Suppressor macrophage (primary cell): ENCODE data around the gene RTKN.
"Not testable (repeated sequence)": the region's sequence is repeated elsewhere in the genome, so short reads cannot be mapped to it uniquely, and the experiment has no call there.

Experiments used
- DNase-seq, 4 experiments: peaks; one replicate each; pipeline ENCODE4 v3.0.0-alpha.2; 2020 to 2022

The RTKN gene

DNA sequence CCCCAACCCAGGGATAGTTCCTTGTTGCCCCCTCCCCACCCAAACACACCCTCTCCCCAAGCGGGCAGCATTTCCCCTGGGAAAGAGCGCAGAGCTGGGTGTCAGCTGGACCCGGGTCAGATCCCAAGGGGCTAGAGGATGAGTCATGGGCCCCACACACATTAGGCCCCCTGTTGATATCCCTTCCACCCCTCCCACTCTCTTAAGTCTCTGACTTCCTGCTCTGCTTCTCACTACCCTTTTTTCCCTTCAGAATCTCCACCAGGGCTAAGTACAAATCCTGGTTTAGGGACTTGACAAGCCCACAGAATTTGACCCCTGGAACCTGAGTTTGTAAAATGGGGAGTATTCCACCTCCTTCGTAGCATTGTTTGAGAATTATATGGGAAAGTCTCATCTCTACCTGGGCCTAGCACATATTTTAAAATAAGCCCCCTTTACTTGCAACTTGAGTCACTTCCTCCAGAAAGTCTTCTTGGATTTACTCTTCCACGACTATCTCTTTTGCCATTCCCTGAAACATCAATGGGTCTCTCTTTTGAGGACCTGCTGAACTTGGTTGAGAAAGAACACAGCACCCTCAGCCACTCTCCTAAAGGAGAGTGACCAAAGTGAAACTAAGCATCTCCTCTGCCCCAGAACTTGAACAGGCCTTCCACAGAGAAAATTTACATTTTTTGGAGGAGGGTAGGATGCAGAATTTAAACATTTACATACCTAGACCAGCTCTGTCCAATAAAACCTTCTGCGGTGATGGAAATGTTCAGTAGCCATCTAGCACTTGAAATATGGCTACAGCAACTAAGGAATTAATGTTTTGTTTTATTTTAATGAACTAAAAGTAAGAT lies 4.7 kb downstream of the RTKN start:
- DNase-seq = peak; percentile 26 to 51 (median 38)

DNA sequence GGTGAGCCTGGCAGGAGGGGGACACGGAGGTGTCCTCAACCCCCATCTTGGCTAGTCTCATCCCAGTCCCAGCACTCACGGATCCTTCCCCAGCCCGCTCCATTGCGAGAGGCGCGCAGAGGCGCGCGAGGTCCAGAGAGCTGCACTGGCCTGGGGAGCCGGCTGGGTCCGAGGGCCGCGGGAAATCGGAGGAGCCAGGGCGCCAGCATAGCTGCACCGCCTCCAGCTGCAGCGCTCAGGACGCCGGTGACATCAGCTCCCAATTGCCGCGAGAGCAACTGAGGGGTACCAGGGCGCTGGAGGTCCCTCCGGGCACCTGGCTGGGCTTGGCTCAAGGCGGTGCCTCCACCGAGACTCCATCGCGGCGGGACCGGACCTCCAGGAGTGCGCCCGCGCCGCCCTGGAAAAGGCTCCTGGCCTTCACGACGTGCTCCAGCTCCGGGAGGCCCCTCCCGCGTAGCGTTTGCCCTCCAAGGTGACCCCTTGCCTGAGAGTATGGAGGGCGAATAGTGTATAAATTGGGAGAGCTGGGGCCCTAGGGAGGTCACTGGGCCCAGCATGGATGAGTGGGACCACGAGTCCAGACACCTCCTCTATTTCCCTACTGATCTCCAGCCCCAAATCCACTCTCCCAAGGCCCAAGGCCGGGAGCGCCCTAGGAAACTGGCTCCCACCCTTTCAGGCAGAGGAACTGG lies 5.5 kb downstream of the RTKN start:
- DNase-seq = no peak

DNA sequence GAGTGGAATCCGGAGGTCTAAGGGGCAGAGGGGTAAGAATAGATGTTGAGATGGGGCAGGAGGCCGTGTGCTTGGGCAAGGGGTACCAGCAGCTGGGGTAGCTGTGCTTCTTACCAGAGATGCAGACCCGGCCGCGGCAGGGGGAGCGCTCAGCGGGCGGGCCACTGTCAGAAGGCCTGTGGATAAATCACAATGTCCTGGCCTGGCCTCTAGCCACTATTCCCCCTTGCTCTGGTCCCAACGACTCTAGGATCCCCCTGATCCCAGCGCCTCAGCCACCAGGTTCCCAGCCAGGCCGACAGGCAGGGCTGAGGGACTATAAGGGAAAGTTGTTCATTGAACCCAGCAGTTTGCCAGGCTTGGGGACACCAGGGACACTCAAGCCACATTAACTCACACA lies 11.2 kb downstream of the RTKN start:
- DNase-seq = no peak

DNA sequence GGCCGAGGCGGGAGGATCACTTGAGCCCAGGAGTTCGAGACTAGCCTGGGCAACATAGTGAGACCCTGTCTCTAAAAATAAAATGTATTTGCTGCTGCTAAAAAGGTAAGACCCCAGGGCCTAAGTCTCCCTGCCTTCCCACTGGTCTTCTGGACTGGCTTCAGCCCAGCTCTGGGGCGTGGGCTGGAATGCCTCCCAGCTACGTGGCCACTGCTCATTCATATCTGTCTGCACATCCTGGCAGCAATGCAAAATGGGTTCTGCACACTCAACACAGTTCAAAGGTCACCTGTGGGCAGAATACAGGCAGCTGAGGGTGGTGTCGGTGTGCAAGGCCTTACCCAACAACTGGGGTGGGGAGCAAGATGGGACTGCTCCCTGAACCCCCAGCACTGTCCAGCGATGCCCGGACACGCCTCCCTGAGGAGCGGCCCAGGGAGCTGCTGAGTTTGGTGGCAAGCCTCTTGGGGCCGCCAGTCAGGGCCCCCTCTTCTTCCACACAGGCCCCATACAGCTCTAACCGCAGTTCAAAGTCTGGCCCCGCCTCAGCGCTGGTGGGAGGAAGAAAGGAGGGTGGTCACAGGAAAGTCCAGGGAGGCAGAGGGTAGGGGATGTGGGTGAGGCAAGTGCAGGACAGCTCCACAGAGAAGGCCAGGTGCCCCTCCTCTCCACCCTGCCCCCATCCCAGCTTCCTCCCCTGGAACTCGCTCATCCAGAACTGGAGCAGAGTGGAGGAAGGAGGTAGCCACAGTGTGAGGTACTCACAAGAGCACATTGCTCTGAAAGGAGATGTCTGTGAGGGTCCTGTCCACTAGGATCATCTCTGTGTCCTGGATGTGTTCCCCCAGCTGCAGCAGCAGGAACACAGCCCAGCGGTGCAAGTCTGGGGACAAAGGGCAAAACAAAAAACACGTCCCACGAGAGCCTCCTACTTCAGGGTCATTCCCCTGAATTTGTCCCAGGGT lies 12.0 kb downstream of the RTKN start:
- no peak for DNase-seq

DNA sequence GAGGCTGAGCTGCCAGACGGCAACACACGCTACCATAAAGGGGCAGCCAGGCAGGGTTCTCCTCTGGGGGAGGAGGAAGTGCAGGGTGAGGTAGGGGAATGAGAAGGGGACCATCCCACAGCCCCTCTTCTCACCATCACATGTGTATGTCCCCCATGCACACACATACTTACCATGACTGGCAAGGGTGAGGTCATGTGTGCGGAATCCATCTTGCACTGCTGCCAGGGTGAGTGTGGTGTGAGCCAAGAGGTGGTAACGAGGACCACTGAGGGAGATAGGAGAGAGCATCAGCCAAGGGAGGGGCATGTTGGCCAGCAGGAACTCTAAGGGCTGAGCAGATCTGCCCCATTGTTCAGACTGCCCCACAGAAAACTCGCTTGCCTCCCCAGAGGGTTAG lies 13.1 kb downstream of the RTKN start:
- no peak for DNase-seq

DNA sequence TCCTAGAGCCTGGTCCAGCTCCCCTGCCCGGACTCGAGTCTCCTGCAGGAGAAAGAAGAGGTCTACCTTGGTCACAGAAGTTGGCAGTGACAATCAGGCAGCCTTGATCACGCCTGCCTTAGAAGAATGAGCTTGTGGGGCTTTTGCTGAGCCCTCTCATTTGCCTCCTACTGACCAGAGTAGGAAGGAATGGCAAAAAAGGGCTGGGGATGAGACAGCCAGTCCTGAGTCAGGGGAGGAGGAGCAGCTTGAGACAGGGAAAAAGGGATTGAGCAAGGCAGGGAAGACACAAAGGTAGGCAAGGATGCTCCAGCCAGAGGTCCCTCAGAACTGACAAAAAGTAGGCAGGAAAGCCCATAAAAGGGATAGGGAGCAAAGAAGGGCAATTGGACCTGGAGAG lies 14.2 kb downstream of the RTKN start:
- no peak for DNase-seq

DNA sequence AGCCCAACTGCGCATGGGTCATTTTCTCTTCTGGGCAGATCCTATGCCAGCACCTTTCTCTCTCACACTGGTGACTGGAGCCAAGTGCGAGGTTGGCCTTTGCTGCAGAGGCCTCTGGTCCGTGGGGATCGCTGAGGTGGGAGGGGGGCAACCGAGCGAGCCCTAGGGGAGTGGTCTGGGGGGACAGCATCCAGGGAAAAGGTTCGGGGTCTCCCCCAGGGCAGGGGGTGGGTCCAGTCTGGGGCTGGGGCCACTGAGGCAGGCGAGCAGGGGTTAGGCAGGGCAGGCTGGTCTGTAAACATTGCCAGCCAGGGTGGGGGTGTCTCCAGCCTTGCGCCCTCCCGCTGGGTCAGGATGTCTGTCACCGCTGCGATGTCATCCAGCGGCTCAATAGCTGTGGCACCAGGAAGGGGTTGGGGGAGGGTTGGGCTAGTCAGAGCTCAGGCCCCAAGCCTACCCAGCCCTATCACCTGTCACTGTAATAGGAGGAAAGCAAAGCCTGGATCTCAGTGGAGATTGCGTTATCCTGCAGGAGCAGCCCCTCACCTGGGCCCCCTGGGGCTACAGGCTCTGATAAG lies 15.5 kb downstream of the RTKN start:
- no peak for DNase-seq

DNA sequence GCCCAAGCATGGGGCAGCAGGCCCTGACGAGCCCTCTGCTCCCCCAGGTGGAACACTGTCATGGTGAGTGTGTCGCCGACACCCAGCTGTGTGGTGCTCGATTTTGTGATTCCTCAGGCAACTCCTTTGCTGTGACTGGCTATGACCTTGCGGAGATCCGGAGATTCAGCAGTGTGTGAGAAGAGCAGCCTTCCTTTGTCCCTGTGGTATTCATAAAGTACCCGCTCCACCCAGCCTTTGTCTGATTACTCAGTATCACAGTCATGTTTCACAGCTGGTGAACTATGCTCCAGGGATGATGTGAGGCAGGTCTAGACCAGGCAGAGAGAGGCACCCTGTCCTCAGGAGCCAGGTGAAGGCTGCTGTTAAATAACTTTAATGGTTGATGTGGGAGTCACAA lies 16.2 kb downstream of the RTKN start:
- no peak for DNase-seq

DNA sequence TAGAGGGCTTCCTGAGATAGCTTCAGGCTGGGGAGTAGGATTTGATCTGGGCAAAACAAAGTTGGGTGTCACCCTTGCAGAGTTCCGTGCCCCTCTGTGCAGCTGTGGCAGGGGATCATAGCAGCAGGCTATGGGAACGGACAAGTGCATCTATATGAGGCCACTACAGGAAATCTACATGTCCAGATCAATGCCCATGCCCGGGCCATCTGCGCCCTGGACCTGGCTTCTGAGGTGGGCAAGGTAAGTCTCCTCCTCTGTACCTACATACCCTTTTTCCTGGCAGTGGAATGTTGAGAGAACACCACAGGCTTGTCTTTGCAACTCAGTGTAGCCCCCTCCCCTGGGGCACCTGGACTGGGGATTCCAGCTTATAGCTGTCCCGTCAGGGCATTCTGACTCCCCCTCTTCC lies 16.7 kb downstream of the RTKN start:
- no peak for DNase-seq

DNA sequence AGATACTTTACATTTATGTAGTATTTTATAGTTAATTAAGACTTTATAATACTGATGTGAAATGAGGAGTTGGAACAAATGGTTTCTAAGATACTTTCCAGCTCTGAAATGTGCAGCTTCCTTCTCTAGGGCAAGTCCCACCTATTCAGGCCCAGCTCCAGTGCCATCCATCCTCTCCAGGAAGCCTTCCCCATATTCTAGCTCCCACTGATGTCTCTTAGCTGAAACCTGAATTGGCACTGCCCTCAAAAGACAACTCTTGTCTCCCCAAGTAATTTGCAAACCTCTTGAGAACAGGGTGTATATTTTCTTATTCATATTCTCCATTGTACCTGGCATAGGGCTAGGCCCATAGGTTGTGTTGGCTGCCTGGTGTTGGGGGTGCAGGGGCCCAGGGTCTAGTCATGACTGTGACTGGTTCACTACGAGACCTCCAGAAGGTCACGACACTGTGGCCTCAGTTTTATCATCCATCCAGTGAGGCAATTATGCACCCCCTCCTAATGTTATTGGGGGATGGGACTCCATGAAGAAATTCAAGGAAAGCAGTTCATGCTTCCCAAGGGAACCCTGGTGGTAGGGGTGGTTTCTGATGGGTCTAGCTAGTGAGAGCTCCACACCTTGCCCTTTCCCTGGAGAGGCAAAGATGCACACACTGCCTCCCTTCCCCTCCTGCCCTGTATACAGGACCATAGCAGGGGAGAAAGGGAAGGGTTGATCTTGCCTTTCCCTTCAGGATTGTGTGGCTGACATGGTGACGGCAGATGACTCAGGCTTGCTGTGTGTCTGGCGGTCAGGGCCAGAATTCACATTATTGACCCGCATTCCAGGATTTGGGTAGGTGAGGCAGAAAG lies 17.4 kb downstream of the RTKN start:
- DNase-seq = no peak

DNA sequence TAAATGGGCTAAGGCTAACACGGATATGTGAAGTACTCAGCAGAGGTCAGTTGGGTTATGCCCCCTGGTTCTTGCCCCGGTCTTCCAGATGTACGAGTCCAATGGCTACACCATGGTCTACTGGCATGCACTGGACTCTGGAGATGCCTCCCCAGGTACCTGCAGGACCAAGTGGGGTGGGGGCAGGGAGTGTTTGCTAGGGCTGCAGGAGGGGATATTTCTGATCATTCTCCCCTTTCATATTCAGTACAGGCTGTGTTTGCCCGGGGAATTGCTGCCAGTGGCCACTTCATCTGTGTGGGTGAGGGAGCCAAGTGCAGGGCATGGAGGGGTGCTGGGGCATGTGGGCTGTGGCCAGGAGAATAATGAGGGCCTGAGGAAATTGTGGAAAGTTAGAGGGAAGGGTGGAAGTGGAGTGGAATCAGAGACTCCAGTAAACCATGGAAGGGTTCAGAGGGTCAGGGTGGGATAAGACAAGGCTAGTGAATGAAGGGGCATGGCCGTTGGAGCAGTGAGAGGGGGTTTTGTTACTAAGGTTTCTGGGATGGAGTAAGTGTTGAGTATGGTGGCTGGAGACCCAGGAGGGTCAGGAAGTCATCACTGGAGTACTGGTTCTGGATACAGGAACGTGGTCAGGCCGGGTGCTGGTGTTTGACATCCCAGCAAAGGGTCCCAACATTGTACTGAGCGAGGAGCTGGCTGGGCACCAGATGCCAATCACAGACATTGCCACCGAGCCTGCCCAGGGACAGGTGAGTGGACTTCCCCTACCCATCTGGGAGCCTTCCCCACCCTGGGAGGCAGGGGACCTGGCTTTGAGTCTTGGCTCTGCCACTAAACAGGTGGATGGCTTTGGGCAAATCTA lies 18.3 kb downstream of the RTKN start:
- no peak for DNase-seq

DNA sequence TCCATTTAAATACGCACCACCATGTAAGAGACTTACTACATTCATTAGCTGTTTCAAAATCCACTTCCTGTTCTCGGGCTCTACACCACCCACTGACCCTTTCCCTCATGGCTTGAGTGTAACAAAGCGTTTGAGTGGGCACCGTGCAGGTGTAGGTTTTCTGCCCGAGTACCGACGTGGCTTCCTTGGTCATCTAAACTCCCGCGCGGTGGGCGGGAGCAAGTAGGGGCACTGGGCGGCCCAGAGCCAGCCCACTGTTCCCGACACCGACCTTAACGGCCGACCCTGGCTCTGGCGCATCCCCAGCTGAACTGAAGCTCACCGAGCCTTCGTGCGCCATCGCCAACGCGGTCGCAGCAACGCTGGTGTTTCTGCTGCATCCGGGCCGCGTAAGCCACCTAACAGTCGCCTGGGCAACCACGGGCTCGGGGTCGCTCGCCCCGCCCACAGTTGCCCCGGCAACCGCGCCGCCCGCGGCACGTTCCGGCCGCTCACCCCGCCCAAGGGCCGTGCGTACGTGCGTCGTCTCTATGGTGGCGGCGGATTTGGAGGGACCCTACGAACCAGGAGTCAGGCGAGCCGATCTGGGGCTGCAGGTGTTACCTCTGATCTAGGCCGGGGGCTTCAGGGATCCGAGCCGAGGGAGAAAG lies 20.4 kb downstream of the RTKN start, which contains the start of the genes C2orf81 and WDR54:
Gene C2orf81, minus strand, starts transcription at position 399 of the 650 bp plus-strand sequence. Its CDS starts 59 bp downstream, at position 340.
Gene WDR54, plus strand, starts transcription at position 510 of the 650 bp plus-strand sequence. CDS start 424 bp downstream, outside the sequence.
- DNase-seq = peak; percentile 77 to 89 (median 84)

DNA sequence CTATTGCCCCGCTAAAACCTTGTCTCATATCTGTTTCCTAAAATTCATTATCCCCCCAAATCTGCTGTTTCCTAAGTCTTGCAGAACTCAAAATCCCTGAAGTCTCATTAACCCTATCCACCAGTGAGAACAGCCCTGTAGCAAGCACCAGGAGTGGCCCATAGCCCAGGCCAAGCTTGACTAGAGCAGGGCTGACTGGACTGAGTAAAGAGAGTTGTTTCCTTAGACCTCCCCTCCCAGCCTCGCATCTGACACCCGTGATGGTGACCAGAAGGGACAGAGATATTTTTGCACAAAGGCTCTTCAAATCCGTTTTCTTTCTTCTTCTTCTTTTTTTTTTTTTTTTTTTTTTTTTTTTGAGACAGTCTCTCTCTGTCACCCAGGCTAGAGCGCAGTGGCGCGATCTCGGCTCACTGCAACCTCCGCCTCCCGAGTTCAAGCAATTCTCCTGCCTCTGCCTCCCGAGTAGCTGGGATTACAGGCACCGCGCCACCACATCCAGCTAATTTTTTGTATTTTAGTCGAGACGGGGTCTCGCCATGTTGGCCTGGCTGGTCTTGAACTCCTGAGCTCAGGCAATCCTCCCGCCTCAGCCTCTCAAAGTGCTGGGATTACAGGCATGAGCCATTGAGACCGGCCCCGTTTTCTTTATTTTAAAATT lies 21.2 kb downstream of the RTKN start:
- DNase-seq = not testable (repeated sequence)

DNA sequence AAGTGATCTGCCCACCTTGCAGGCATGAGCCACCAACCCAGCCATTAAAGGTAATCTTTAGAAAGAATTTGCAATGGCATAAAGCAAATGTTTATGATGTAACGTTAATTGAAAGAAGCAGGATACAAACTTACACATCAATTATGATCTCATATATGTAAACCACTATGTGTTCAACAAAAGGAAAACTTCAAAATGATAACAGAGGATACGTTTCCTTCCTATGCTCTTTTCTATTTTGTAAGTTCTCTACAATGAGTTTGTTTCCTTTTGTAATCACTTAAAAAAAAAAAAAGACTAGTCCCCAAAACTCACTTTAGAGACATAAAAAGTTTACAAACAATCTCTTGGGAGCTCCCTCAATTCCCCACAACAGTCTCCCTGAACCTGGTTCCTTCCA lies 21.7 kb downstream of the RTKN start:
- DNase-seq = no peak

DNA sequence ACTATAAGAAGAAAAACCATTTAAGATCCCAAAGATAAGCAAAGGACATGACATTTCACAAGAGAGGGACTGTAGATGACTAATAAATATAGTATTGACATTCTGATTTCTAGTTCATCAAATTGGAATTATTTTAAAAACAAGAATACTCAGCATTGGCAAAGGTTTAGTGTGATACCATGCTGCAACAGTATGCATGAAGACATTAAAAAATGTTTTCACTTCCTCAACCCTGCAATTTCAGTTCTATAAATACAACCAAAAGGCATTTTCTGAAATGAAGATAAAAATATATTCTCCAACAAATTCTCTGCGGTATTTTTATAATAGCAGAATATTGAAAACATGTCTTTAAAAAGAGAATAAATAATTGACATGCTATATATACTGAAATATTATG lies 22.4 kb downstream of the RTKN start:
- DNase-seq = peak in 2 of 4 experiments; percentile 25 to 44

DNA sequence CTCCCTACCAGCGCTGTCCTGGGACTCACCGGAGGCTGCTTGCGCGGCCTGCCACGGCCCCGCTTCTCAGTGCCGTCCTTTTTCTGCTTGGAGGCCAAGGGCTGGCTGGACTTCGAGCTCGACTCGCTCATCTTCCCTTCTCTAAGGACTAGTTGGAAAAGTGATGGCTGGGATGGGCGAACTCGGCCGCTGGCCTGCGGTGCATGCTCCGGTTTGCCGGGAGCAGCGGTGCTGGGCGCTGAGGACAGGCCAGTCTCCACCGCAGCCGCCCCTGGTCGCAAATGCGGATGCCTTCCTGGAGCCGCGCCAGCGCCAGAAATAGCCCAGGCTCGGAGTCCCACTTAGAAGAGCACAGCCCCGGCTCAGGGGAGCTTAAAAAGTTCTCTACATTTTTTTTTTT lies 23.4 kb downstream of the RTKN start:
- no peak for DNase-seq

DNA sequence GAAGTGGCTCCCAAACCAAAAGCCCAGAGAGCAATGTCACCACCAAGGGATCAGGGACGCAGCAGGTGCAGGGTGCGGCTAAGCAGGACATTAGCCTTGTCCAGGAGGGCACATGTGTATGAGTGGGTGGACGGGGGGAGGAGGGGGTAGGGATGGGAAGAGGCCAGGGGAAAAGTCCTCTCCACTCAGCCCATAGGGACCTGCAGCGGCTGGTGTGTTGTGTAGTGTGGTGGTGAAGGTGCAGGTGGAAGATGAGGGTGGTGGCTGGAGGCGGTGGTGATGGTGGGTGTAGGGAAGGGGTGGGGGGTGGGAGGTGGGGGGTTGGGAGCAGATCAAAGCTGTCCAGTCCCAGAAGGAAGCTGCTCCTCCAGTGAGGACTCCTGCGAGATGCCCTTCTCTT lies 24.0 kb downstream of the RTKN start:
- DNase-seq = no peak

DNA sequence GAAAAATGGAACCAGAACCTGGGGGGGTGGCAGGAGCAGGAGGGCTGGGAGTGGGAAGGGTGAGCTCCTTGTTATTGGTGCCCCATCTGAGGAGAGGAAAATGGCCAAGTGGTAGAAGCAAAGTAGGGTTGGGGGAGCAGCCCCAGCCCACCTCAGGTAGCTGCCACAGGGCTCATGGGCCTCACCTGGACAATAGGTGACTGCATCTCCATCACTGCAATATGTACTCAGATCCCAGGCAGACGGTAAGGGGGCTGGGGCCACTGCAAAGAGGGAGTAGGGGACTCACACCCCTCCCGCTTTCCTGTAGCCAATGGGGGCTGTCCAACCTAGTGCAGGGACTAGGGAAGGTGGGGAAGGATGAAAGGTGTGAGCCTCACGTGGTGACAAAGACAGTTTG lies 24.5 kb downstream of the RTKN start:
- DNase-seq = no peak

DNA sequence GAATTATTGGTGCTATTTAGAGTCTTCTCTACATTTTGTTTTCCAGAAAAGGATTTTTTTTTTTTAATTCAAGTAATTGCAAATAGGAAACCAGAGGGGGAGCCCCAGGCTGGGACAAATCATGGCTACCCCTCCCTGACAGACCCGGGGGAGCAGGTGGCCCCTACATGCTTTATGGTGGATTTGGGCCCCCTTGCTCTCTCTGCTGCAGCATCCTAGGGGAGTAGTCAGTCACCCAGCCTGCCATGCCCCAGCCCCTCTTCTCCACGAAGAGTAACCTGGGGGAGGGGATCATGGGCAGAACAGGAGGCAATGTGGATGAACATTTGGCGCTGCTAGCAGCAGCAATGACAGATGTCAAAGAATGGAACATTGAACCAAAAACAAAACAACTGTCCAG lies 25.0 kb downstream of the RTKN start:
- DNase-seq = no peak
